Pancreas (tissue), 10 donors: ENCODE results near the gene SPRY1. TPM values are rescaled to one million over a fixed set of nuclear protein-coding genes. Genes with fewer than 3 reads are reported as not detected.

Experiments used
- ATAC-seq, 4 donors: fragments of 200-7000 bp; cut with Tn5 transposase; one replicate each; pipeline versions ENCODE4 v1.8.0 to v1.9.1; 2020; ENCODE audit warnings: mild to moderate bottlenecking in 4 of 4, moderate library complexity in 4 of 4
- DNase-seq, 6 donors: peaks; one replicate each; pipeline ENCODE4 v3.0.0-alpha.2; 2020
- FAIRE-seq: peaks from 2 replicates; lab custom pipeline; 2012; peaks lifted over from hg19 to GRCh38; lab: Jason Lieb, UNC
- H3K27ac ChIP-seq, 4 donors: fragments of 200-600 bp; sonication (generic); 1 replicate in 3 of 4; 2 replicates in 1 of 4; pipeline versions ENCODE4 v1.5.0 to v1.8.0; 2020
- H3K27me3 ChIP-seq, 4 donors: fragments of 200-600 bp; one replicate each; pipeline ENCODE4 v1.8.0; 2021
- H3K36me3 ChIP-seq, 3 donors: fragments of 200-600 bp; sonication (generic) in 1 of 3; one replicate each; pipeline versions ENCODE4 v1.5.0 to v1.8.0; 2020 to 2021
- H3K4me1 ChIP-seq, 3 donors: fragments of 200-600 bp; one replicate each; pipeline ENCODE4 v1.8.0; 2021
- H3K4me3 ChIP-seq, 4 donors: fragments of 200-600 bp; sonication (generic) in 2 of 4; one replicate each; pipeline versions ENCODE4 v1.5.0 to v1.8.0; 2020 to 2021
- H3K9me3 ChIP-seq, 4 donors: fragments of 200-600 bp; one replicate each; pipeline ENCODE4 v1.8.0; 2021
- CTCF ChIP-seq, 4 donors: fragments of 200-600 bp; sonication (generic) in 3 of 4; IDR thresholded peaks; one replicate each; pipeline versions ENCODE4 v1.5.0 to v1.8.0; 2021; ENCODE audit warnings: antibody characterized with exemption in 4 of 4
- WGBS, 2 donors: extraction: QIAGEN DNeasy Blood & Tissue Kit; methylation state at CpG; one replicate each; pipeline ENCODE4 v1.1.7; 2013; 5-methylcytosine and 5-hydroxymethylcytosine counted together
- intact Hi-C, 3 donors: fragments of 100-400 bp; cut with DNase I; formaldehyde crosslinking; loops; one replicate each; pipeline versions ENCODE4 v1.11.1 to v1.14.2; 2022
- polyA plus RNA-seq, 2 donors: library from polyadenylated mRNA; stranded (reverse); fragments of 200-250 nt; gene quantifications; one replicate each; pipeline ENCODE4 v1.2.3, GENCODE V29; 2013
- total RNA-seq, 6 donors: library from RNA; stranded (reverse); fragmentation: NEBNext Ultra II Directional in 4 of 6; extraction: Animal tissue kit (Norgen Biotek cat#: 25700) in 4 of 6; gene quantifications; one replicate each; pipeline versions ENCODE4 v1.2.1 to v1.2.4, GENCODE V29; 2021 to 2023
- donor health status: healthy with polysubstance abuse.
- donor health status: DM: no; HTN: no; CAD: no; lungs with moderate emphysema.
- donor health status: DM: no; HTN: no; CAD: no.
- donor health status: control.
- donor health status: control.
- donor health status: Bipolar disorder and iron deficiency.
- donor health status: DM: yes; HTN: yes; CAD: no.
- donor health status: DM: no; HTN: no; CAD: no.
- donor health status: DM: no; HTN: no; CAD: no.
- donor health status: DM: yes; HTN: yes; CAD: no.

SPRY1 gene
- total and polyA plus RNA-seq, 8 donors: 10.1 to 29.7 (median 17.1) TPM

- FAIRE-seq (no peak), ATAC-seq (no peak), DNase-seq (no peak)
- Histone ChIP-seq H3K4me3 (no peak overlapping the region), H3K9me3 (no peaks in the 10 kb centered on the region), H3K27ac (no peak overlapping the region), H3K4me1 (peaks cover 8 to 11% (median 10%) of the 10 kb centered on the region in 3 donors), H3K27me3 (no peaks in the 10 kb centered on the region), H3K36me3 (no peaks in the 10 kb centered on the region)
- intact Hi-C loops: no loop called here
- WGBS, 2 donors: 77 to 78% methylated on average over 9 of the region's 9 CpGs
- TF ChIP-seq CTCF (IDR thresholded peaks at IDR 0.05): no peak
Observed at GRCh38 chr4:123421937-123422781, 25.6 kb downstream of the SPRY1 start.

- no peak for TF ChIP-seq CTCF (IDR thresholded peaks at IDR 0.05)
- Histone ChIP-seq H3K4me3 (no peak overlapping the region), H3K36me3 (no peaks in the 10 kb centered on the region), H3K4me1 (peaks cover under 1 to 6% (median under 1%) of the 10 kb centered on the region in 3 donors), H3K27ac (no peak overlapping the region), H3K9me3 (no peaks in the 10 kb centered on the region), H3K27me3 (no peaks in the 10 kb centered on the region)
- intact Hi-C loops: no loop called here
- no peak for ATAC-seq
- no peak for DNase-seq
- no peak for FAIRE-seq
- 82 to 90% methylated on average over 5 of the region's 5 CpGs for WGBS, 2 donors
Observed at GRCh38 chr4:123423819-123424218, 27.2 kb downstream of the SPRY1 start.

- ATAC-seq: no peak
- TF ChIP-seq CTCF (IDR thresholded peaks at IDR 0.05): no peak
- Histone ChIP-seq H3K36me3 (no peaks in the 10 kb centered on the region), H3K4me1 (no peaks in the 10 kb centered on the region), H3K27ac (no peak overlapping the region), H3K9me3 (no peaks in the 10 kb centered on the region), H3K4me3 (no peak overlapping the region), H3K27me3 (no peaks in the 10 kb centered on the region)
- DNase-seq: no peak
- 92 to 96% methylated on average over 3 of the region's 3 CpGs for WGBS, 2 donors
- no peak for FAIRE-seq
- intact Hi-C loops: no loop called here
Observed at GRCh38 chr4:123427951-123428350, 31.4 kb downstream of the SPRY1 start.

- H3K27ac ChIP-seq: no peak overlapping the region
- no peak for TF ChIP-seq CTCF (IDR thresholded peaks at IDR 0.05)
- no peaks in the 10 kb centered on the region for H3K36me3 ChIP-seq
- FAIRE-seq: no peak
- DNase-seq: no peak
- H3K27me3 ChIP-seq: no peaks in the 10 kb centered on the region
- 95 to 97% methylated on average over 3 of the region's 3 CpGs for WGBS, 2 donors
- H3K4me3 ChIP-seq: no peak overlapping the region
- ATAC-seq: no peak
- intact Hi-C loops: no loop called here
- no peaks in the 10 kb centered on the region for H3K4me1 ChIP-seq
- H3K9me3 ChIP-seq: no peaks in the 10 kb centered on the region
Observed at GRCh38 chr4:123430031-123430430, 33.4 kb downstream of the SPRY1 start.

GRCh38 chr4:123430501-123430900 is 33.9 kb downstream of the SPRY1 start:
- no peak overlapping the region for H3K4me3 ChIP-seq
- DNase-seq (no peak), ATAC-seq (no peak), FAIRE-seq (no peak)
- no peaks in the 10 kb centered on the region for H3K27me3 ChIP-seq
- H3K36me3 ChIP-seq: no peaks in the 10 kb centered on the region
- H3K27ac ChIP-seq: no peak overlapping the region
- no peaks in the 10 kb centered on the region for H3K4me1 ChIP-seq
- H3K9me3 ChIP-seq: no peaks in the 10 kb centered on the region
- intact Hi-C loops: no loop called here
- TF ChIP-seq CTCF (IDR thresholded peaks at IDR 0.05): no peak
- WGBS, 2 donors: 65 to 67% methylated on average over 2 of the region's 2 CpGs
